ENCODE data around the gene TTC34.
A peak's percentile ranks its signal among the peaks of the same experiment; 100 is the strongest.

The TTC34 gene

DNA sequence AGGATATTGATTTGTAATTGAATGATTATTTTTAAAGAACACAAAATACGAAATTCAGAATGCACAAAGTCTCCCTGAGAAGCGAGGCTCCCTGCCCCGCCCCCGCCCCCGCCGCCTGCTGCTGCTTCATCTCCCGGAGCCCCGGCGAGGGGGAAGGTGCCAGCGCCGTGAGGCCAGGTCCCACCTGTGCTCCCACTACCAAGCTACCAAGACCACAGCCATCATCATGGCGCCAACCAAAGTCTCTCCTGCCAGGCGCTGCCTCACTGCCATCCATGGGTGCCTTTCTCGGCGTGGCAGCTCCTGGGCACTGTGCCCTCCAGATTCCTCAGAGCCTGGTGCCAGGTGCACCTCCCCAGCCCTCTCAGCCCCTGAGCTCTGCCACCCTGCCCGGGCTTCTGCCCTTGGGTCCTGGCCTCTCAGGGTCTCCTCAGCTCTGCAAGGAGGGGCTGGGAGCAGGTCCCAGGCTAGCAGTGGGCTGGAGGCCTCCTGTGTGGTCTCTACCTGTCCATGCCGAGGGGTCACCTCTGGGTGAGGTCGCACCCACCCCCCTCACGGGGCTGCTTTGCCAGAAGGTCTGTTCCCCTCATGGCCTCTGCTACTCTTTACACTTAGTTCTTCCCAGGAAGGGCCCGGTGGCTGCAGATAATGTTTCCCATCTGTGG is 29.4 kb upstream of the TTC34 start:
- no peak for DNase-seq (ENCODE audit: low spot score)

DNA sequence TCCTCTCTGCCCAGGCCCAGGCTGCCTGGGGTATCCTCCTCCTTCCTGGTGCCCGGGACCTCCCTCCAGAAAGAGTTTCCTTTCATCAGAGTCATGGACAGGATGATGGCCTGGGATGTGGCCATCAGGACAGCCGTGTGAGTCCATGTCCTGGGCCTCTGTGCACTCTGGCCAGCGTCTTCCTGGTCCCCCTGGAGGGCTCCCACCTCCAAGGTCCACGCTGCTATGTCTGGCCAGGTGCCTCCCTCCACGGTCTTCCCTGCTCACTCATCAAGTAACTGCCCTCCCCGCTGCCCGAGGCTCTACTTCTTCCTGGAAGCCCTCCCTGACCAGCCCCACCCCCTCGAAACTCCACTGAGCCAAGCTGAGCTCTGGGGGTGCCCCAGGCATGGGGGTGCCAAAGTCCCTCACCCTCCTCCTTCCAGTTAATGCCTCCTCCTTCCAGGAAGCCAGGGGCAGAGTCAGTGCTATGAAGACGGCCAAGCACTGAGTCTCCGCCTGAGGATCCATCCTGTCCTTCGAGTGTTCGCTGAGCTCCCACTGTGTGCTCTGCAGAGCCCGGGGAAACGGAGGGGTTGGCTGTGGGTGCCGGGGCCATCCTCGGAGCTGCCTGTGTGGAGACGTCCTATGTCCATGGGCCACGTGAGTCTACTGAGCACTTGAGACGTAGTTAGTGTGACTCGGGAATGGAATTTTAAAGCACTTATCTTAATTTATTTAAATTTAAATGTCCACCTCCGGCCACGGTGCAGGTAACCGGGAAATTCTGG is 28.5 kb upstream of the TTC34 start:
- no peak for DNase-seq (ENCODE audit: low spot score)

DNA sequence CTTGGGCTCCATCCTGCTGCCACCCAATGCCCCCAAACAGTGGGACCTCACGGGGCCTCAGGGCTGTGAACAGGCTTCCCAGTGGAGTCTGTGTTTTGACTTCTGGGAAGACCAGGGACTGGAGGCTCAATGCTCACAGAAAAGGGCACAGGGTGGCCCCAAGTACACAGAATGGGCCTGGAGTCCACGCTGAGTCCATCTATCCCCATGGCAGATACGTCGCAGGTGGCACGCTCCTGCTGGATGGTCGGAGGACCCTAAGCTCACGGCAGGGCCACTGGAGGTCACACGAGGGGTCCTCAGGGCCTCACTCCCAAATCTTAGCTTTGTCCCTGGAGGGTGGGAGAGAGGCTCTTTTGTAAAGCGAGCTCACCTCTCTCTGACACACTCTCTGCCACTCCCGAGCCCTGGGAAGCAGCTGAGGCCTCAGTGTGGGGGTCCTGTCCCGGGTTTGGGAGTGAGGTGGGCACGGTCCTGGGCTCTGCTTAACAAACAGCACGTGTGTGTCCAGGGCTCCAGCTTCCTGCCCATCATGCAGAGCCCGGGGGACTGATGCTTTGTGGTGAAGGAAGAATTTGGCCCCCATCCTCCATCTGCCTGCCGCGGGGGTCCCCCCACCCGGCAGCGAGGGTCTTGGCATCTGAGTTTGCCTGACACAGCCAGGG is 27.2 kb upstream of the TTC34 start:
- no peak for DNase-seq (ENCODE audit: low spot score)

DNA sequence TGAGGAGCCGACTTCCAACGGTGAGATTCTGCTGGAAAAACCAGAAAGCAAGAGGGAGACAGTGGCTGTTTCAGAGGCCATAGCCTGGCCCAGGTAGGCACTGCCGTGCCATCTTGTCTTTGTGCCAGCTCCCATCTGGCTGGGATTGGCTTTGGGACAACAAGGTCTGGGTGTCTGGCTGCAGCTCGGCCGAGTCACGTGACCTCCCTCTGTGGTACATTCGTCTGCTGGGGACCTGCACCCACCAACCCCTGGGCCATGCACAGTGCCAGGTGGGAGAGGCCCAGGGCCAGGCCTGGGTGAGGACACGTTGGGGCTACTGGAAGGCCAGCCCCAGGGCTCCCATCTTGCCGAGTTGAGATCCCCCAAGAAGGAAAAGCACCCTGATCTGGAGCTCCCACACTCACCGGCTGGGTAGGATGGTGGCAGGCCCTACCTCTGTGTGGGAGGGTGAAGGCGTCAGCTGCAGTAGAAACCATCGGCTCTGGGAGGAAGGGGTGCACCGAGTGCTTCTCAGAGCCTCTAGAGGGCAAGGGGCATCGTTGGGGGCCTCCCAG is 25.3 kb upstream of the TTC34 start:
- DNase-seq (ENCODE audit: low spot score) = no peak

DNA sequence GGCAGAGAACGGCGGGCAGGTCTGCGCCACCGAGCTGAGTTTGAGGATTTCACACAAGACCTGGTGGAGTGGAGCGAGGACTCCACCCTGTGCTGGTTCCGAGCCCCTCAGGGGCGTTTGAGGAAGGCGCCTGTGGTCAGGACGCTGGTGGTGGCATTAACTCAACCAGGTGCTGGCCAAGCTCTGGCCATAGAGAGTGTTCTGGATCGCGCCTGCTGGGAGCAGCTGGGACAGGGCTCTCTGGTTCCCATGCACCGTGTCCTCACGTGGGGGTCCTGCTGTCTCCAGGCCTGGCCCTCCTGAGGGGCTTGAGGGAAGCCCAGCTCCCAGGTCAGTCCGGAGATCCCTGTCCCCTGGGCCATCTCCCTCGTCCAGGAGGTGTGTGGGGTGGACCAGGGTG is 24.8 kb upstream of the TTC34 start:
- DNase-seq (ENCODE audit: low spot score) = no peak

DNA sequence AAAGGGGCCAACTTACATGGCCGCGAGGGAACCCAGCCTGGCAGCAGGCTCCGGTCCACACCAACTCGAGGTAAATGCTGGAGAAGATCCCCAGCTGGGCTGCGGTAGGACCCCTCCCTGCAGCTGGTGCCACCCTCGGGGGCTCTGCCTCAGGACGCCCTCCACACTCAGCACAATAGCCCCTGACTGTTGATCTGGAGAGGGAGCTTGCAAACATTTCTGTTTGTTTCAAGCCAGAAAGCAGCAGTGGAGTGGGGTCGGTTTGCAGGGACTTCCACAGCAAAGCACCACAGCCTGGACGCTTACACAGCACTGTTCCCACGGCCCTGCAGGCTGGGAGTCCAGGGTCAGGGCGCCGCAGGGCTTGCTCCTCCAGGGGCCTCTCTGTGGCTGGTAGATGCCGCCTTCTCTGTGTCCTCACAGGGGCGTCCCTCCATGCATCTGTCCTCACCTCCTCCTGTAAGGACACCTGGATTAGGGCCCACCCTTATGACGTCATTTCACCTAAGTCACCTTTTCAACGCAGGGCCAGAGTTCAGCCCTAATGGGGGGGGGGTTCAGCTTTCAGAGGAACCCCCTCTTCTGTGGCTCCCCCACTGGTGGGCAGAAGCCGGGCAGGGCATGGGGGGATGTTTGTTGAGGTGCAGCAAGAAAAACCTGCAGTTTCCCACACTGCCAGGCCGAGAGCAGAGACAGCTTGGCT is 24.1 kb upstream of the TTC34 start:
- no peak for DNase-seq (ENCODE audit: low spot score)

DNA sequence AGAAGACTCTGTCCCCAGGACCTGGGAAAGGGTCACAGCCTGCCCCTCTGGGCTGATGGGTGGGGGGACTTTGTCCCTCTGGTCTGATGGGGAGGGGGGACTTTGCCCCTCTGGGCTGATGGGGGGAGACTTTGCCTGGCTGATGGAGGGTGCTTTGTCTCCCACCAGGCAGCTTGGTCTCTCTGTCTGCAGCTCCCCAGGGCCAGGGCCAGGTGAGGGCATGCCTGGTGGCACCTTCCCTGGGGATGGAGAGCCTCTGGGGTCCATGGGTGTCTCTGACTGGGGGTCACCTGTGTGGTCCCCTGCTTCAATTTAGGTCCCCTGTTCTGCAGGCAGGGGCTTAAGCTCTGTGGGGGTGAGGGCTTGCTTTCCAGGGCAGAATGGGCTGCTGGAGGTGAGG is 23.5 kb upstream of the TTC34 start:
- DNase-seq (ENCODE audit: low spot score) = no peak

DNA sequence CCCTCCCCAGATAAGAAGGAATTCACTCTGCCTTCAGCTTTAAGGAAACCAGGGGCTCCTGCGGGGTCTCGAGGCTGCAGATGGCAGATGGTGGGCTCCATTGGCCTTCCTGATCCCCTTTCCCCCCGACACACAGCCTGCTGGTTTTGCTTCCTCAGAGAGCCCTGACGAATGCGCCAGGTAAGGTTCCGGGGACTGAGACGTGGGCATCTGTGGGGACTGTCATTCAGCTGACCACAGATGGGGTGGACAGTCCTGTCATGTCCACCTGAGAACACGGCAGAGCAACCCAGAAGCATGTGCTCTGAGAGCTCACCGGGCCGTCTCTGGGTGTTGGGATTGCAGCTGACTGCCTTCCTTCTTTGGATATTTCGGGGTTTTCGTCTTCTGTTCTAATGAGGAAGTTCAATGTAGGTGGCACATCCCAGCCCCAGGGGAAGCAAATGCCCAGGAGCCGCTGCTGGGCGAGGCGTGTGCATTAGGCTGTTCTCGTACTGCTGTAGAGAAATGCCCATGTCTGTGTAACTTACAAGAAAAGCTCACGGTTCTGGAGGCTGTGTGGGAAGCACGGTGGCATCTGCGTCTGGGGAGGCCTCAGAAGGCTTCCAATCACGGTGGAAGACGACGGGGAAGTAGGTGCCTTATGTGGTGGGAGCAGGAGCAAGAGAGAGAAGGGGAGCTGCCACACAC is 22.6 kb upstream of the TTC34 start:
- no peak for DNase-seq (ENCODE audit: low spot score)

DNA sequence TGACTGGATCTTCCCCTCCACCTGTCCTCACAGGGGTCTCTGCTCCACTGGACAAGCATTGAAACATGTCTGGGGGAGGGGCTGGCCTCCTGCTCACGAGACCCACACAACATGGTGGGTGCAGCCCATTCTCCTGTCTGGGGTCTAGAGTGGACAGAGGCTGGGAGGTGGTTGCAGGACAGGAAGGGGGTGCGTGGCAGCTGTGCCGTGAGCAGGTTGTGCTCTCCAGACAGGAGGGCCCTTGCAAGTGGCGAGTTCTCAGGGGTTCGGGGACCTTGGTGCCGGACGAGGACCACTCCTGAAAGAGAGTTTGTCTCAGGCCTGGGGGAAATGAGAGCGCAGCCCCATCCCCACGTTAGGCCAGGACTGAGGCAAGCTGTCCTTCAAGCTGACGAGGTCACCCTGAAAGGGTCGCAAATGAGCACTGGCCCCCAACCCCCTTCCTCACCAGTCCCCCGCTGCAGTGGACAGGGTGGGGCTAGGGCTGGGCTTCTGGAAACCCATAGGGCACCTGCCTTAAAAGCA is 21.2 kb upstream of the TTC34 start:
- DNase-seq (ENCODE audit: low spot score) = no peak

DNA sequence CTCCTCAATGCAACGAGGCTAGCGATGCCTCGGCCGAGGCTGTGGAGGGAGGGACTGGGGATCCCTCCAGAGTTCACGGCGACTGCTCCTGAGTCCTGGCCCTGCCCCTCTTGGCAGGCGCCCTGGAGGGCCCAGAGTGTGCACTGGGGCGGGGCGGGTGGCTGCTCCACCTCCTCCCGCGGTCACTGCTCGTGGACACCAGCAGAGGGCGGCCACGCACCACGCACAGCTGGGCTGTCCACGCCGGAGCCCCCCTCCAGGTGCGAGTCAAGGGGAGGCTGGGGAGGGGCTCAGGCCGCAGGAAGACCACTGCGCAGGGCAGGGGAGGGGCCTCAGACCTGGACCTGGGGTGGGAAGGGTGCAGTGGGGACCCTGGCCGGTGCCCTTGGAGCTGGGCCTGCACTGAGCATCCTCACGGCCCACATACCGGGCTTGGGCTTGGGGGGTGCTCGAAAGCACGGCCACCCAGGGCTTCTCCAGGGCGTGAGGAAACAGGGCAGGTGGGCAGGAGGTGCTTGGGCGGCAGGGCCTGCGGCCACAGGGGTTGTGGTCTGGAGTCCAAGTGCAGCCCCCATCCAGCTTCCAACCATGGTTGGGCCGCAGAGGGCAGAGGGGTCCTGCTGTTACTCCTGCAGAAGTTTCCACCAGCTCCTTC is 20.6 kb upstream of the TTC34 start:
- peak; percentile 60 for DNase-seq (ENCODE audit: low spot score)

DNA sequence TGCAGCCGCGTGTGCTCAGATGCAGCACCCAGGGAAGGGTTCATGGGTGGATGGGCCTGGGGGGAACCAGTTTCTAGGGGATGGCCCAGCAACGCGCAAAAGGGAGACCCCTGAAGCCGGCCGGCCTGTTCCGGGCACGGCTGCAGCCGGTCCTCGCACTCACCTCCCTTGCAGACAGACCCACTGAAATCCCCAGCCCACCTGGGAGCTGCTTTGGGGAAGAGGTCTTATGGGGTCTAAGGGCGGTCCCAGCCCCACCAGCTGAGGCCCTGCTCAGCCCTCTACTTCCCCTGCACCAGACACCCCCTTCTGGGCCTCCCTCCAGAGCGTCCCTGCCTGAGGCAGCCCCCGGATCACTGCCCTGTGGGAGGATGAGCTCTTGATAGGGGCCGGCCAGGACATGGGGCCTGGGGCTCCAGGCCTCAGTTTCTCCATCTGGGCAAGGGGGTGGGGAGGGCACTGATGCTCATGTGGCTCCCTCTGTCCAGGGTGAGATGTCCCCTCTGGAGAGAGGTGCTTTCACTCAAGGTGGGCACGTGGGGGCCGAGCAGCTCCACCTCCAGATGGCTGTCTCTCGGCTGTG is 20.0 kb upstream of the TTC34 start:
- DNase-seq (ENCODE audit: low spot score) = no peak

DNA sequence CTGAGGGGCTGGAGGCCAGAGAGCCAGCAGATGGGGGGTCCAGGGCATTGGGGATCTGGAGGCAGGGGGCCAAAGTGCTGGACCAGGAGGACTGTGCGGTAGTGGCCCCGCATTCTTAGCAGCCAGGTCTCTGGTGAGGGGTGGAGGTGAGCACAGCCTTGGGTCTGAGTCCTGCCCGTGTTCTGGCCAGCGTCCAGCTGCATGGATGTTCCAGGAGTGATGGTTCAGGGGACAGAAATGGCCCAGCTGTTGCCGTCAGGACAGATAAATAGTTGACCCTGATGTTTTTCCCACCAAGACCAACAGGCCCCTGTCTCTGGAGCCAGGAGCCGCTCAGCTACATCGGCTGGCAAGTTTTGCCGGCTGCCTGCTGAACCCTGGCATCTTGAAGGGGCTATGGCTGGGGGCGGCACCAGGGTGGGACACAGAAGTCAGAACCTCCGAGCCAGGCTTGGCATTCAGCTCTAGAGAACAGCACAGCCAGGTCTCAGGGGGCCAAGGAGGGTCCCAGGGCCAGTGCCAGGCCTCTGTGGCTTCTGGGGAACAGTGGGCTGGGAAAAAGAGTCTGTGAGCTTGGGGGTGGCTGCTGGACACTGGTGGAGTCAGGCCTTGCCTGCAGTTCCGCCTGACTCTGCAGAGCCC is 19.4 kb upstream of the TTC34 start:
- DNase-seq (ENCODE audit: low spot score) = no peak

DNA sequence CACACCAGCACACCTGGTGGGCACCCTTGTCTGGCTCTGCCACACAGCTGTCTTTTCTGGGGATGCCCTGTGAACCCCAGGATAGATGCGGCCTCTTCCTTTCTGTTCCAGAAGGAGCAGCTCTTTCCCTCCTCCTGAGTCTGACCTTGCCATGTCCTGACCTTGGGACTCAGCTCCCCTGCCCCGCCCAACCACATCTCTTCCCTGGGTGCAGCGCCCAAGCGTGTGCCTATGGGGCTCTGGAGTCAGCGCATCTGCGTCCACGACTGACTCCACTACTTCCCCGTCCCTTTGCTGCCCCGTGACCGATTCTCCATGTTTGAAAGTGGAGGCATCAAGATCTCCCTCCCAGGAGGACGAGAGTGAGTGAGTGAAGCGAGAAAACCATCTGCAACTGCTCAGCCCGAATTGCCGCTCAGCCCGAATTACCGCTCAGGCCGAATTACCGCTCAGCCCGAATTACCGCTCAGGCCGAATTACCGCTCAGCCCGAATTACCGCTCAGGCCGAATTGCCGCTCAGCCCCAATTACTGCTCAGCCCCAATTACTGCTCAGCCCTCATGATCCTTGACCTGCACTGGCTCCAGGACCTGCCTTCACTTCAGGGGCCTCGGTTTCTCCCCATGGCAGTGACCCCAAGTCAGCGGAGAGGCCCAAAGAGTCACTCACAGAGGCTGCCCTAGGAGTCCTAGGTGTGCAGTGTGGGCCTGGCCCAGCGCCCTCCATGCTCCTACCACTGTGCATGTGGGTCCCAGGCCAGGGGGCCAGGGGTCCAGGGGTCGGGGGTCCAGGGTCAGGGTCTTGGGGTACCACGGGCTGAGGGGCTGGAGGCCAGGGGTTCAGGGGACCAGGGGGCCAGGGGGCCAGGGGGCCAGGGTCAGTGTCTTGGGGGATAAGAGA is 18.6 kb upstream of the TTC34 start:
- DNase-seq (ENCODE audit: low spot score) = no peak

DNA sequence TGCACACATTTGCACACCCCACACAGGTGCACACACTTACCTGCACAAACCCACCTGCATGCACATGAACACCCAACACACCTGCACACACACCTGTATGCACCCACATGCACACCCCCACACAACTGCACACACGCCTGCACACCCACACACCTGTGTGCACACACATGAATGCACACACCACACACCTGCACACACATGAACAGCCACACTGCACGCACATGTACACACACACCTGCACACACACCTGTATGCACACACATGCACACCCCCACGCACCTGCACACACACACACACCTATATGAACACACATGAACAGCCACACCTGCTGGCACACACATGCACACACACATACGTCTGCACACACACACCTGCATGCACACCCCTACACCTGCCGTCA is 17.9 kb upstream of the TTC34 start:
- DNase-seq (ENCODE audit: low spot score) = no peak

DNA sequence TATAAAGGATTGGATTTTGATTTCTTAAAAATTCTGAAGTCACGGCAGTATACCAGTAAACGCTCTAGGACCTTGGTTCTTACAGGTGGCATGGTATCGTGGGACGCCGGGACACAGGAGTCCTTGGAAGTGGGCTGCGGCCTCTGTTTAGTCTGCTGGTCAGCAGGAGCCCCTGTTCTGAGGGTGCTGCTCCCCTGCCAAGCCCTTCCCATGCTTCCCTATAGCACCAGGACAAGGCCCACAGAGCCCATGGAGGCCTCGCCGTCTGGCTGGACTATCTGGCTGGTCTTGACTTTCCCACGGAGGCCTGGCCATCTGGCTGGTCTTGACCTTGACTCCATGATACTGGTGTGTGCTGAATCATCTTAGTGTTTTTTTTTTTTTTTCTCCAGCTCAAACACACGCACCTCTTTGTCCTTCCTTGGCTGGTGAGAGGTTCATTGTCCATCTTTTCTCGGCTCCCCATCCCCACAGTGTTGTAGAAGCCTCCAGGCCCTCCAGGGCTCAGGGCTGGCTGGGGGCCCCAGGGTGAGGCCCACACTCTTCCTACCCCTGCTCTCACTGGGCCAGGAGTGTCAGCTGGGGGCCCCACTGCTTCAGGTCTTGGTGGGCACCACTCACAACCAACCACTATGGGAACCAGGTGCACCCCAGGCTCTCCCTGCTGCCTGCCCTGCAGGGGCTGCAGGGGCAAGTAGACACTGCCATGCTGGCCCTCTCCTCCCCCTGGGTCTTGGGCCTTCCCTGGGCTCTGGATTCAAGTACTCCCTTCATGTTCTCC is 16.5 kb upstream of the TTC34 start:
- no peak for DNase-seq (ENCODE audit: low spot score)

DNA sequence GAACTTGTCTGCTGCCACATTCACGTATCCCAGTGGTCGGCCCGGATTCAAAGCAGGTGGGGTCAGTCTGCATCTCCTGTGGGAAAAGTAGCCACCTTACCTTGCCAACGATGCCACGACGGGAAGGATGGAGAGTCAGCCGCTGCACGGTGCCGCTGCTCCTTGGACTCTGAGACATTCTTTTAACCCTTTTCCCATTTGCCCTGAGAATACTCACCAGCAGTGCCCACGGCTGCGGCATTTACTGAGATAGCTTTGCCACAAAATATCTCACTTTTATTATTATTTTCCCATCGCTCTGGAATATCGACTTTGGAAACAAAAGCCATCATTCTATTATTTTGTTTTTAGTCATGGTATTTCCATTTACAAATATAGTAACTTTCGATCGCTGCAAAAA is 15.3 kb upstream of the TTC34 start:
- no peak for DNase-seq (ENCODE audit: low spot score)

DNA sequence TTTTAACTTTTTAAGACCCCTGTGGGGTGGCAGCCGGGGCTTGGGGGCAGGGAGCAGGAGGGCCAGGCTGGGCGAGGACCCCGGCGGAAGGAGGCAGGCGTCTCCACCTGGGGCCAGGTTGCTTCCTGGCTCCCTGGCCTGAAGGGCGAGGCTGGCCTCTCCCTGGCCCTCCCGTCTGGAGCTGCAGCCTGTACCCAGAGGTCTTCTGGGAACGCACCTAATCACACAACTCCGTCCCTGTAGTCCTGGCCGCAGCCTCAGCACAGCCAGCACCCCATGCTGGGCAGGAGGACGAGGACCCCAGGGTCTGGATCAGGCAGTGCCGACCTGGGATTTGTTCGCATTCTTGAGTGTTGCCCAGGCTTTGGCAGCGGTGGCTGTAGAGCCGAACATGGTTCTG is 14.1 kb upstream of the TTC34 start:
- DNase-seq (ENCODE audit: low spot score) = no peak

DNA sequence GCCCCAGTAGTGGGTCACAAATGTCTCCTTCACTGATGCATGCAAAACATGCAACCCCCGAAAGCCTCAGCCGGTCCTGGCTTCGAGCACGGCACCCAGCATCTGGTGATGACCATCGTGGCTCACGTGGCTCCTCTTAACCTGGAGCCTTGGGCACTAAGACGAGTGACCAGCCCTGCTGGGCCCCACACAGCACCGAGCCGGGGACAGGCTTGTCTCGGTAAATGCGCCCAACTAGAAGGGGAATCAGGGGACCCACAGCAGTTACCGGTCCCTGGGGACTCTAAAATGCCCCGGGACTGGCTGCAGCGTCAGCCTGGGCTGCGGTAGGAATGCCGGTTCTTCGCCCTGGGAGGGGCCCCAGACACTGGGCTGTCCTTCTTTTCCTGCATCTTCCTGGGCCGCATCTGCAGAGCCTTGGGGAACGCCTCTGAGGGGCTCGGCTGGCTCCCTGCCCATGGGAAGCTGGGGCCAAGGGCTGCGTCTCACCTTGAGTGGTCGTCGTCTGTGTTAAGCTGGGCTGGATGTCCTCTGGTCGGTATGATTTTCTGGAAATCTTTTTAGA is 13.1 kb upstream of the TTC34 start:
- no peak for DNase-seq (ENCODE audit: low spot score)

Measured in Ammon's horn (tissue), 1 donor.